Neuron (in vitro differentiated cells): ENCODE measurements around the gene EID2B.

ENCODE experiments used
- H2AFZ ChIP-seq: one replicate; pipeline ENCODE4 v1.6.1; 2013; ENCODE audit warnings: low read depth, mild to moderate bottlenecking, inconsistent platforms, low read length, moderate library complexity
- H3K27me3 ChIP-seq: one replicate; pipeline ENCODE4 v1.6.1; 2013; ENCODE audit warnings: low read length; ENCODE audit not compliant: insufficient read depth
- H3K36me3 ChIP-seq: one replicate; pipeline ENCODE4 v1.6.1; 2013; ENCODE audit warnings: low read length; ENCODE audit not compliant: insufficient read depth
- H3K4me1 ChIP-seq: one replicate; pipeline ENCODE4 v1.6.1; 2013; ENCODE audit warnings: low read length; ENCODE audit not compliant: insufficient read depth
- H3K4me3 ChIP-seq: 2 replicates; pipeline ENCODE4 v1.5.1; 2013; ENCODE audit warnings: mild to moderate bottlenecking, low read length, moderate library complexity
- H3K9me3 ChIP-seq: one replicate; pipeline ENCODE4 v1.6.1; 2013; ENCODE audit warnings: low read length

EID2B gene, protein sequence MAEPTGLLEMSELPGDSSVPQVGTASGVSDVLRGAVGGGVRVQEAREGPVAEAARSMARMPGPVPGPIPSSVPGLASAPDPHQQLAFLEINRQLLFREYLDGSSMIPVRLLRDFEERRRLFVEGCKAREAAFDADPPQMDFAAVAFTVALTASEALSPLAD

DNA sequence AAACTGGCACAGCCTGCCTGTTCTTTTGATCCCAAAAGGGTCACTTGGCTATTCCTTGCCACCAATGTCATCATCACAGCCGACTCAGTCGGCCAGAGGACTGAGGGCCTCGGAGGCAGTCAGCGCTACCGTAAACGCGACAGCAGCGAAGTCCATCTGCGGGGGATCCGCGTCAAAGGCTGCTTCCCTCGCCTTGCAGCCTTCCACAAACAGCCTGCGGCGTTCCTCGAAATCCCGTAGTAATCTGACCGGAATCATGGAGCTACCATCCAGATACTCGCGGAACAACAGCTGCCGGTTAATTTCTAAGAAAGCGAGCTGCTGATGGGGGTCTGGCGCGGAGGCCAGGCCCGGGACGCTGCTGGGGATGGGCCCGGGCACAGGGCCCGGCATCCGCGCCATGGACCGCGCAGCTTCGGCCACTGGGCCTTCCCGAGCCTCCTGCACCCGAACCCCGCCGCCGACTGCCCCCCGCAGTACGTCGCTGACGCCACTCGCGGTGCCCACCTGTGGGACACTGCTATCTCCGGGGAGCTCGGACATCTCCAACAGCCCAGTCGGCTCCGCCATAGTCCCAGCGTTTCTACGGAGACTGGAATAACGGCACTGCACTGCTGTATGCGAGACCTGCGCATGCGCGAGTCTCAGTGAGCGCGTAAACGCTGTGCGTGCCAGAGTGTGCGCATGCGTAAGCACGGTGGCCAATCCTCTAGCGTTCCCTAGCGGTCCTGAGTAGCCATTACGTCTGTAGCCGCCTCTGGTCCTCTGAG, at the start of gene EID2B:
EID2B (minus strand) TSS at position 620 of the 770 bp plus-strand sequence; CDS start at position 570, 50 bp downstream.
- Histone ChIP-seq H3K9me3 (no peaks in the 10 kb centered on the region), H3K27me3 (no peaks in the 10 kb centered on the region), H3K4me3 (peak within 1 kb of the TSS; percentile 70), H3K36me3 (peaks cover 8% of the 10 kb centered on the region), H2AFZ (no peak within 1 kb of the TSS), H3K4me1 (peaks cover 9% of the 10 kb centered on the region)

DNA sequence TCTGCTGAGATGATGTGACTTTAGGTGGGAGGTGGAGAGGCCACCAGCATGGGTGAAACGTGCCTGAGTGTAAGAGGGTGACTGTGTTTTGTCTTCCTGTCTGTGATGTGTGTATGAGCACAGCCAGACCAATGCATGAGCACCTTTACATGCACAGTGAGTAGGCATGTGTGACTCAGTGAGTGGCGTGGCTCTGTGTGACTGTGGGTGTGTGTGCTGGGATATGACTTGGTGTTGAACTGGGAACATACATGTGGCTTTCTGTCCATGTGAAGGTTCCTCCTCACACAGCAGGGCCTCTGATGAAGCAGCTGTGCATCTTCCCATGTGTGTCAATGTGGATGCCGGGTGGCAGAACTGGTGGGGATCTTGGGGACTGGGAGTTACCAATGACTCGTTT, 49.8 kb upstream of the EID2B start:
- Histone ChIP-seq H3K4me1 (no peaks in the 10 kb centered on the region), H3K36me3 (no peaks in the 10 kb centered on the region), H2AFZ (no peak overlapping the region), H3K9me3 (no peaks in the 10 kb centered on the region), H3K4me3 (no peak overlapping the region), H3K27me3 (peaks cover 7% of the 10 kb centered on the region)

DNA sequence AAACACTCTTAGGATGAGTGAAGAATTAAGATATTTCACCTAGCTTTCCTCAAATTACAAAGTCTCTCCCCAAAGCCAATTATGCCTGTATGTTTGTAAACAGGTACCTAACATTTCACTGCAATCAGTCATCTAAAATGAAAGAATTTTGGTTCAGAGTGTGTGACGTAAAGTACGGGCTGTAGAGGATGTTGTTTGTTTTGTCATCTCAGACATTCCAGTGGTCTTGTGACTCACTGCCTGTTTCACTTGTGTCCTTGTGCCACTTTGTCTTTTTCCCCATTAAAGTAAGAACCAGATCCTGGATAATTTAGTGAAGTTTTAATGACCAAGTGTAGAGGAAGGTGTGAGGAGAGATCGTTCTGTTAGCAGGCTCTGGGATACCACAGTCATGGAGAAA, 36.0 kb upstream of the EID2B start:
- H3K36me3 ChIP-seq: no peaks in the 10 kb centered on the region
- H2AFZ ChIP-seq: no peak overlapping the region
- H3K27me3 ChIP-seq: peaks cover 16% of the 10 kb centered on the region
- H3K9me3 ChIP-seq: no peaks in the 10 kb centered on the region
- no peaks in the 10 kb centered on the region for H3K4me1 ChIP-seq
- H3K4me3 ChIP-seq: no peak overlapping the region

DNA sequence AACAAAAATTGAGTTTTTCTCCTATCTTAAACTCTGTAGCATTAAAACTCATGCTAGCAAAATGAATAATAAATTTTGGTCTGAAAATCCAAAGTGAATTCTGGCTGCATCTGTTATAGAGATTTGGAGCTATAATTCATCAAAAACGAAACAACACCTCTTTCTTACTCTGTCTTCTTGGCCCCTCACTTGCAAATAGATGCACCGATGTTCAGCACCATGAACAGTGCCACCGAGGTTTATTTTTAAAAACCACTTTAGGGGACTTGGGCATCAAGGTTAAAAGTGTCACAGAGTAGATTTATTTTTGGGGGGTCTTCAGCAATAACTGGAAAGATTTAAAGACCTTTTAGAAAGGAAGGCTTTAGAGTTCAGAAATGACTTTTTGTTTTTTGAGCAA, 33.4 kb upstream of the EID2B start:
- no peaks in the 10 kb centered on the region for H3K36me3 ChIP-seq
- H3K4me1 ChIP-seq: no peaks in the 10 kb centered on the region
- H3K4me3 ChIP-seq: no peak overlapping the region
- no peak overlapping the region for H2AFZ ChIP-seq
- peaks cover 16% of the 10 kb centered on the region for H3K27me3 ChIP-seq
- no peaks in the 10 kb centered on the region for H3K9me3 ChIP-seq

DNA sequence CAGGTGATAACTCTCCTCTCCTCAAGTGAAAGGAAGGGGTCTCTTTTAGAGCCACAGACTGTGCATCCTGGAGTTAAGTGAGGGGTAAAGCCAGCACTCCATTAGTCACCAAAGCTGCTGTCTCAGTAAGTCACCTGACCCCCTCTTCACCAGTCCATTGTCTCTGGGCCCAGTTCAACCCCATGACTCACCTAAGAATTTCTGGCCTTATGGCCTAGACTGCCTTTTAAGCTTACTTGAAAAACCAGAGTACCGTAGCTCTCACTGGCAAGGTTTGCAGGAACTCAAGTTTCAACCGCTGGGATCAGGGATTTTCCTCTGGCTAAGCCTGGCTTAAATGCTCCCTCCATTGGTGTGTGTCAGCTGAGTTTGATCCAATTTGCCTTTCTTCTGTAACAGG, 30.8 kb upstream of the EID2B start:
- H3K4me3 ChIP-seq: no peak overlapping the region
- H2AFZ ChIP-seq: no peak overlapping the region
- peaks cover 9% of the 10 kb centered on the region for H3K27me3 ChIP-seq
- H3K36me3 ChIP-seq: no peaks in the 10 kb centered on the region
- no peaks in the 10 kb centered on the region for H3K4me1 ChIP-seq
- H3K9me3 ChIP-seq: no peaks in the 10 kb centered on the region

DNA sequence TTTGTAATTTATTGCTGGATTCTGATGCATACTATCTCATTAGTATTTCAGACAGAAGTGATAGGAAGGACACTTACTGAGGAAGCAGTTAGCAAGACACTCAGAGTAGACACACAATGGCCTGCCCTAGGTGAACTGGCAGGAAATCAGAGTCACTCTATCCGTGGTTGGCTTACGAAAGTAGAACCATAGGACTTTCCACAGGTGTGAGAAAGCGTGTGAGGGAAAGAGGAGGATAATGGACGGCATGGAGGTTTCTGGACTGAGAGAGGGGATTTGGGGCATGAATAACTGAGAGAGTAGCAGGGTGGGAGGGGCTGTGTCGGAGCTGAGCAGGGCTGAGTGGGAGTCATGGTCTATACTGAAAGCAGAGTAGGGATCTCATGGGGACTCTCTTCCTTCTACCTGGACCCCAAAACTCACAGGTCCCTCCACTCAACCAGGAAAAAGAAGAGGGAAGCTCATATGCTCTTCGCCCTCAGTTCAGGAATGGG, 26.0 kb upstream of the EID2B start:
- Histone ChIP-seq H3K4me3 (no peak overlapping the region), H3K27me3 (peaks cover 9% of the 10 kb centered on the region), H2AFZ (no peak overlapping the region), H3K4me1 (peaks cover 2% of the 10 kb centered on the region), H3K9me3 (no peaks in the 10 kb centered on the region), H3K36me3 (no peaks in the 10 kb centered on the region)

DNA sequence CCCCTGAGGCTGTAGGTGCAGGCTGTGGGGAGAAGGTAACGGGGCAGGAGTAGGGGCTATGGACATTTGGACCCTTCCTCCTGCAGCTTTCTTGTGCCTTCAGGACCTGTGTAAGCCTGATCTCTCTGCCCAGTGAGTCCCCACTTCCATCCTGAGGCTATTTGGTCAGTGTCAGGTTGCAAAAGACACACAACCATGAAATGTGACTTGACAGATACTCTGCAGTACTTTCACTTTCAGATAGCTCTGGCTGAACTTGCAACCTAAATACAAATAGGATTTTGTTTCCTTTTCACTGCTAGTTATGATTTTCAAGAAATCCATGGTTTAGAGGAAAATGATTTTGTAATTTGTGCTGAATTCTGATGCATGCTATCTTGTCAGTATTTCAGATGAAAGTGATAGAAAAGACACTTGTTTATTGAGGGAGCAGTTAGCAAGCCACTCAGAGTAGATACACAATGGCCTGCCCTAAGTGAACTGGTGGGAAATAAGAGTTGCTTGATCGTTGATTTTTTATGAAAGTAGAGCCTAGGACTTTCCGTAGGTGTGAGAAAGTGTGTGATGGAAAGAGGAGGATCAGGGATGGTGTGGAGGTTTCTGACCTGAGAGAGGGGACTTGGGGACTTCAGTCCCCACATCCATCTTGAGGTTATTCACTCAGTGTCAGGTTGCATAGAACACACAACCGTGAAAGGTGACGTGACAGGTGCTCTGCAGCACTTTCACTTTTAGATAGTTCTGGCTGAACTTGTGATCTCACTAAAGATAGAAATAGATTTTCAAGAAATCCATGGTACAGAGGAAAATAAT, 25.4 kb upstream of the EID2B start:
- Histone ChIP-seq H3K4me1 (peaks cover 2% of the 10 kb centered on the region), H3K36me3 (no peaks in the 10 kb centered on the region), H2AFZ (no peak overlapping the region), H3K27me3 (peaks cover 9% of the 10 kb centered on the region), H3K4me3 (no peak overlapping the region), H3K9me3 (no peaks in the 10 kb centered on the region)

DNA sequence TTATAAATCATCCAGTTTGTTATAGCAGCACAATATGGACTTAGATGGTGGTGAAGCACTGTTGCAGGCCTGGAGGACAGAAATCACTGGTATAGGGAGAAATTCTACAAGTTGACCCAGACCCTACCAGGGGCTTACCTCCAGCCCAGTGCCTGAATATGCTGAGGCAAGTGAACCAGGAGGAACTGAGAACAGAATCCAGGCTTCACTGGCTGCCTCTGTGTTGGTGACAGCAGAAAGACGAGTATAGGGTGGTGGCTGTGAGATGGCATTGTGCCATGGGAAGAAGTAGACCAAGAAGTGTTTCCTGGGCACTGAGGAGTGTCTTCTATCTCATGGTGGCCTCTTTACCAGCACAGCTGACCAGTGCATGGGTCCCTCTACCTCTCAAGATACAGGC, 23.2 kb upstream of the EID2B start:
- peaks cover 12% of the 10 kb centered on the region for H3K27me3 ChIP-seq
- H3K9me3 ChIP-seq: no peaks in the 10 kb centered on the region
- no peak overlapping the region for H3K4me3 ChIP-seq
- H3K4me1 ChIP-seq: peaks cover 2% of the 10 kb centered on the region
- no peak overlapping the region for H2AFZ ChIP-seq
- no peaks in the 10 kb centered on the region for H3K36me3 ChIP-seq

DNA sequence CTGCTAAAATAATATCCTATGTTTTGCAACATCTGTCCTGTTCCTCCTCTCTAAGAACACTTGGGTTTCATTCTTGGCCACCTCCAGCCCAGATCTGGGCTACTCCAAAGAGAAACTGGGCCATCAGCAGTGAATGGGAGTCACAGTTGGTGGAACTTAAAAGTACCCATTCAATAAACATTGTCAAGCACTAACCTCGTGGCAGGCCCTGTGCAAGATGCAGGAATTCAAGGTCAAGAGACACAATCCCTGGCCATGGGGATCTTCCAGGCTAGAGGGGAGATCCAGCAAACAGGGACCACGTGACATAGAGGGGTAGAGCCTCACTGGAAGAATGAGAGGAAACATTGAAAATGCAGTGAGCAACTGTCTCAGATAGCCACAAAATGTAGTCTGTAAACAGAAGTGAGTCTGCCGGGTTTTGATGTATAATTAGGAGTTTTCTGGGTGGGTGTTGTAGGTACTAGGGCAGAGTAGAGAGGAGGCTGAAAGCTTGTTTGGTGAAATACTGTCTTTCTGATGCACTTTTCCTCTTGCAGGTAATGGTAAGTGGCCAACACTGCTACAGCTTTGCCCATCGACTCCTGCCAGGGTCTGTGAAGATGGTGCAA, 22.2 kb upstream of the EID2B start:
- Histone ChIP-seq H3K4me3 (no peak overlapping the region), H2AFZ (no peak overlapping the region), H3K27me3 (peaks cover 17% of the 10 kb centered on the region), H3K36me3 (no peaks in the 10 kb centered on the region), H3K4me1 (peaks cover 2% of the 10 kb centered on the region), H3K9me3 (no peaks in the 10 kb centered on the region)

DNA sequence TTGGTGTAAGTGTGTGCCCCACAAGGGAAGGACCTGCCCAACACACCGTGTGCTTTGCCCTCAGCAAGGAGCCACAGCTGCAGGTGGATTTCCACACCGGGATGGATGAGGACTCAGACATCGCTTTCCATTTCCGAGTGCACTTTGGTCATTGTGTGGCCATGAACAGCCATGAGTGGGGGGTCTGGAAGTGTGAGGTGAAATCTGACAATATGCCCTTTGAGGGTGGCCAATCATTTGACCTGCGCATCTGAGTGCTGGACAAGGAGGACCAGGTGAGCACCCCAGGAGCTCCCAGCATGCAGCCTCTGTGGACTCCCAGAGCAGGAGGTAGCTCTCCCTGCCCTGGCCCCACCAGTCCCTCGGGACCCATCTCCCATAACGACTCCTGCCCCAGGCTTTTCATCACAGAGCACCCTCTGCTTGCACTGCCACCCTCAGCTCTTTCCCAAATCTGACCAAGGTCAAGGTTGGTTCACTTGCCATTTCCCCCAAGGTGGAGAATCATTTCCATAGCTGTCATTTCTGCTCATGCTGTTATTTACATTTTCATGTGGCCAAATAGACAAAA, 20.5 kb upstream of the EID2B start:
- Histone ChIP-seq H3K9me3 (no peaks in the 10 kb centered on the region), H3K27me3 (peaks cover 17% of the 10 kb centered on the region), H3K36me3 (no peaks in the 10 kb centered on the region), H2AFZ (no peak overlapping the region), H3K4me3 (no peak overlapping the region), H3K4me1 (peaks cover 2% of the 10 kb centered on the region)

DNA sequence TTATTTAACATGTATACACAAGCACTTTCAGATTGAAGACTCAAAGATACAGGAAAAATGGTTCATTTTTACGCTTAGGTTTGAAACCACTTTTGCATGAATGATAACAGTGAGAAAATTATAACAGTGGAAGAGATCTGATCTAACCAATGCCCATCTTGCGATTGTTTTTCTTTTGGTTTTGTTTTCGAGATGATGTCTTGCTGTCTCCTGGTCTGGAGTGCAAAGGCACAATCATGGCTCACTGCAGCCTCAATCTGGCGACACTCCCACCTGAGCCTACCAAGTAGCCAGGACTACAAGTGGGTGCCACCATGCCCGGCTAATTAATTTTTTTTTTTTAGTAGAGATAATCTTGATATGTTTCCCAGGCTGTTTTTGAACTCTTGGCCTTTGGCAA, 17.5 kb upstream of the EID2B start:
- Histone ChIP-seq H2AFZ (no peak overlapping the region), H3K36me3 (no peaks in the 10 kb centered on the region), H3K4me3 (no peak overlapping the region), H3K9me3 (peaks cover 3% of the 10 kb centered on the region), H3K4me1 (peaks cover 2% of the 10 kb centered on the region), H3K27me3 (peaks cover 12% of the 10 kb centered on the region)

DNA sequence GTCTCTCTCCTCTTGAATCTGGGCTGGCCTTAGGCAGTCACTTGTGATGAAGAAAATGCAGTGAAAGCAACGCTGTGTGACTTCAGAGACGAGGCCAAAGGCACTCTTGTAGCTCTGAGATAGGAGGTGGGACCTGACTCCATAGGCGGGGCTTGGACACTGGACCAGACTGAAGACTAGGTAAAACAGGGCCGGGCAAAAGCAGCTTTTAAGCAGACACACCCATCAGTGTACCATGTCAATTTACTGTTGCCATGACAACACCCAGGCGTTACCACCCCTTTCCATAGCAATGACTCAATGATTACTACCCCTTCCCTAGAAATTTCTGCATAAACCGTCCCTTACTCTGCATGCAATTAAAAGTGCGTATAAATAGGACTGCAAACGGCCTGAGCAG, 13.9 kb upstream of the EID2B start:
- H3K4me3 ChIP-seq: no peak overlapping the region
- H3K36me3 ChIP-seq: no peaks in the 10 kb centered on the region
- H2AFZ ChIP-seq: no peak overlapping the region
- H3K27me3 ChIP-seq: peaks cover 7% of the 10 kb centered on the region
- H3K9me3 ChIP-seq: peaks cover 3% of the 10 kb centered on the region
- H3K4me1 ChIP-seq: peaks cover 9% of the 10 kb centered on the region
